ENCODE measurements around the gene PUS3.
"Not testable (repeated sequence)": the region's sequence is repeated elsewhere in the genome, so short reads cannot be mapped to it uniquely, and the experiment has no call there.

Gene PUS3

DNA sequence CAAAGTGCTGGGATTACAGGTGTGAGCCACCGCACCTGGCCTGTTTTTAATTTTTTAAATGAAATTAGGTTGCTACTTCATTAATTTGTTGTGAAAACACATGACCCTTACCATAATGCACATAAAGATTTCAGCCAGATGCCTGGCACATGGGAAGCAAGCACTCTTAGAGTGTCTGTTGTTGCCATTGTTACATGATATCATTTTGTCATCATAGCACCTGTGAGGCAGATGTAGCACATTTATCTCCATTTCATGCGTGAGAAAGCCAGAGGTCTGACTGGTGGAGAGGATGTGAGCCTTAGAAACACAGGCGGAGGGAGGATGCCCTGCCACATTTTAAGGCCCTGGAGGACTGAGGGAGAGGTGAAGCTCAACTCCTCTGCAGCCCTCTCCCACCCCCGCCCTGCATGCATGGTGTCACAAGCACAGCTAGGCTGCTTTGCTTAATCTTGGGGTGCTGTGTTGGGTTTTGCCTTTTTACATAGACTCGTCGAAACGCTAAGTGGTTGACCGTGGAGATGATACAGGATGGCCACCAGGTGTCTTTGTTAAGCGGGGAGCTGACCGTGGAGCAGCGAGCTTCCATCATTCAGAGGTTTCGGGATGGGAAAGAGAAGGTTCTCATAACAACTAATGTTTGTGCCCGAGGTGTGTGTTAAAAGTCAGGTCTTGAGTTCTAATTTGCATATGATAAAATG lies 15.3 kb upstream of the PUS3 start:
- no peak for DNase-seq (ENCODE audit: low read depth)

GRCh38 chr11:125916683-125917347 lies 13.8 kb upstream of the PUS3 start:
- DNase-seq (ENCODE audit: low read depth), result no peak

DNA sequence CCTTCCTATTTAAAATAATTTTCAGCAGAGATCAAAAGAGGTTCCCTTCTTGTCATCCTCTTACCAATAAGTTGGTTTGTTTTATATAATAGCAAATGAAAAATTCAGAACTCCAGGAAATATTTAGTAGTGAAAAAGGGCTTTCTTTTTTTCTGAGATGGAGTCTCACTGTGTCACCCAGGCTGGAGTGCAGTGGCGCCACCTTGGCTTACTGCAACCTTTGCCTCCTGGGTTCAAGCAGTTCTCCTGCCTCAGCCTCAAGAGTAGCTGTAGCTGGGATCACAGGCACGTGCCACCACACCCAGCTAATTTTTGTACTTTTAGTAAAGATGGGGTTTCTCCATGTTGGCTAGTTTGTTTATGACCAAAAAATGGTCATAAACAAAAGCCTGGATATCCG lies 11.6 kb upstream of the PUS3 start:
- DNase-seq (ENCODE audit: low read depth), result not testable (repeated sequence)

- DNase-seq (ENCODE audit: low read depth), result no peak
Measured at GRCh38 chr11:125910226-125910849, 7.3 kb upstream of the PUS3 start.

DNA sequence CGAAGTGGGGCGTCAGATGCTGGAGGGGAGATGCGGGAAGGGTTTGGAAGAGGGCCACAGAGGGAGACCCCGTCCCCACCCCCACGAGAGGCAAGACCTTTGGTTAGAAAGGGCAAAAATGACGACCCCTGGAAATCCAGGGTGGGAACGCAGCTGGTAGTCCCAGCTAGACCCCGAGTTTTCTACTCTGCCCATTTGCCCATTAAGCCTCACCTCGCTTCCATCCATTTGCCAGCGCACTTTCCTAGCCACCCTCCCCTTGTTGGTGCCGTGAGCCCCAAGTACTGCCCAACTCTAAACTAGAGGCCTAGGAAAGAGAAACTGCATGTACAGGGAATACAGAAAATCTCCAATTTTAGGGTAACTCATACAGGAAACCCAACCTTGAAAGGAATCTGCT lies 1.7 kb upstream of the PUS3 start:
- no peak for DNase-seq (ENCODE audit: low read depth)

DNA sequence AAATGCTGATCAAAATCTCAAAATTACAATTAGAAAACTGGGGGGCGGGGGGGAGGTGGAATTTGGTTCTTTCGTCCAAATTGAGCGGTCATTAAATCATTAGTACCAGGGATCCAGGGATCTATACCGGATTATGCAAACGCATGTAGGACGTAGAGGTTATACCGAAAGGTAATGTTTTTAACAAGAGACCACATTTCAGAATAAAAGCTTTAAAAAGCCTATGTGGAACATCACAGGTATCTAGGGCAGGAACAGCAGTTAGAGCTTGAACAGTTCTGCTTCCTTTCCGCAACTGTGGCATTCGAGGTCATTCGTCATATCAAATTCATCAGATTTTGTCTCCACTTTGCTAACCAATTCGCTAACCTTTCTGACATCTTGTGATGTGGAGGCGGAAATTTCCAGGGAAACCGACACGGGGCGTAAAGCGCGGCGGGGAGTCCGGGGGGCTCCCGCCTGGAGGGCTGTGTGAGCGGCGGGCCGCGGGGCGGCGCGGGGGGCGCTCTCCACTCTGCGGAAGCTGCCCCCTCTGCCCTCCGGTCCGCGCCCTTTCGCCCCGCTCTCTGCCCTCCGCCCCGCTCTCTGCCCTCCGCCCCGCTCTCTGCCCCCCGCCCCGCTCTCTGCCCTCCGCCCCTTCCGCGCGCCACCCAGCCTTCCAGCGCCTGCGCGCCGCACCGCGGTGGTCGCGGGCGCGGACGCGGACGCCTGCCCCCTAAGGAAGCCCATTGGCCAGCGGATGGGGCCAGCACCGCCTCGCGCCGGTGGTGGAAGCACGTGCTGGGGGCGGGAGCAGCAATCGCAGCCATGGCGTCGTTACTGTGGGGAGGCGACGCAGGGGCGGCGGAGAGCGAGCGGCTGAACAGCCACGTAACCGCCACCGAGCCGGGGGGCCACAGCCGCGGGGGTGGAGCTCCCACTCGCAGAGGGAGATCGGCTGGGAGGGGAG lies 979 bp upstream of the PUS3 start, which contains the start of gene DDX25:
Gene DDX25 (plus strand): TSS at position 798 of the 949 bp plus-strand sequence. CDS start 10 bp downstream, at position 808.
- DNase-seq (ENCODE audit: low read depth), result no peak

GRCh38 chr11:125902277-125902926 lies 604 bp downstream of the PUS3 start:
- no peak for DNase-seq (ENCODE audit: low read depth)

GRCh38 chr11:125901872-125902271 lies 1.1 kb downstream of the PUS3 start:
- DNase-seq (ENCODE audit: low read depth), result no peak

DNA sequence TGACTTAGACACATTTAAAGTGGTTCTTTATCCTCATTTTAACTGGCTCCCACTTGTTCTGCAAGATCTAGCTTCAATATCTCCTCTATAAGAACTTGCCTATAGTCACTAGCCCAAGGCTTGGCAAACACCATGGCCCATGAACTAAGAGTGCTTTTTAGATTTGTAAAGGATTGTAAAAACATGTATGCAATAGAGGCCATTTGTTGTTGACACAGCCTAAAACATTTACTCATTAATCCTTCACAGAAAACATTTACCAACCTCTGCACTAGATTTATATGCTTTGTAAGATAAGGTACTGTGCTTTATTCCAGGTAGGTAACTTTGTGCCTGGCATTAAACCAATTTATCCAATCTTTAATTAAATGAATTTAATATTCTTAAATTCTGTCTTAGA lies 10.0 kb downstream of the PUS3 start:
- DNase-seq (ENCODE audit: low read depth), result no peak

GRCh38 chr11:125892071-125892470 lies 10.9 kb downstream of the PUS3 start:
- DNase-seq (ENCODE audit: low read depth), result peak; percentile 54

DNA sequence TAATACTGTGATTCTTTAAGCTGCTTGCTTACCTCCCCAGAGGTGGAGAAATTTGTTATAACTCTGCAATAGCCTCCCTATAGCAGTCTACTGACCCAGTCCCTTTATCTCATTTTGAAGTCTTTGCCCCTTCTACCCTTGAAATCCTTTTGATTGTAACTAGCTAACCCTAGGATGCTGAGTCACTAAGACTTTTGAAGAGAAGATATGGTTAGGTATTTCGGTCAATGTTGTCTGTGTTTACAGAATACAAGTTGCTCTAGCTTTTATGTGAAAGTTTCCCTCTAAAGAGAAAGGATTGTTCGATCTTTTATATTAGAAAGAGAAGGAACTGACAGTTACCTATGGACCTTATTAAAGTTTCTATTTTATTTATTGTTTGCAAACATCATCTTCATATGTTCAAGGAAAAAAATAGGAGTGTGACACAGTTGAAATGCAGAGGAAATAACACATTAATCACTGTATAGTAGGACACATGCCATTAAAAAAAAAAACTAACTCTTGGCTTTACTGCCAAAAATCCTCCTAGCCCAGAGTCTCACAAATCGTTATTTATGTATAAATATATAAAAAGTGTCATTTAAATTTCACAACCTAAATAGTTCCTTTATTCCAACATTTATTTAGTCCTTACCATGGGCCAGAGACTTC lies 12.4 kb downstream of the PUS3 start:
- peak; percentile 45 for DNase-seq (ENCODE audit: low read depth)

GRCh38 chr11:125887373-125888324 lies 15.4 kb downstream of the PUS3 start, which contains the start of gene HYLS1:
HYLS1 (plus strand) TSS chr11:125887668; CDS start chr11:125899369, 11,701 bp downstream.
- peak; percentile 99 for DNase-seq (ENCODE audit: low read depth)

DNA sequence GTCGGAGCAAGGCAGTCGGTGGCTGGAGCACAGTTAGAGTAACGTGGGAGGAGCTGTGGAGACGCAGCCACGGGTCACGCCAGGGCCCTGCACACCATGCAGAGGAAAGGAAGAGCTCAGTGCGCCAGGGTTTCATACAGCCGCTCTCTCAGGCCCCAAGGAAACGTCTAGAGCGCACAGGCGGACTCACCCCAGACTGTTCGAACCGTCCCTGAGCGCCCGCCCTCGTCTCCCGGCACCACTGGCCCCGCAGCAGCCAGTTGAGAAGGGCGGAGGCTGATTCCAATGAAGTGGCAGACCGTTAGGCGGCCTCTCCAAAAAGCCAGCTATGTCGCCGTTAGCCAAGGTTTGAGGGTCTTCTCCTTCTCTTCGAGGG lies 16.0 kb downstream of the PUS3 start:
- peak; percentile 10 for DNase-seq (ENCODE audit: low read depth)

DNA sequence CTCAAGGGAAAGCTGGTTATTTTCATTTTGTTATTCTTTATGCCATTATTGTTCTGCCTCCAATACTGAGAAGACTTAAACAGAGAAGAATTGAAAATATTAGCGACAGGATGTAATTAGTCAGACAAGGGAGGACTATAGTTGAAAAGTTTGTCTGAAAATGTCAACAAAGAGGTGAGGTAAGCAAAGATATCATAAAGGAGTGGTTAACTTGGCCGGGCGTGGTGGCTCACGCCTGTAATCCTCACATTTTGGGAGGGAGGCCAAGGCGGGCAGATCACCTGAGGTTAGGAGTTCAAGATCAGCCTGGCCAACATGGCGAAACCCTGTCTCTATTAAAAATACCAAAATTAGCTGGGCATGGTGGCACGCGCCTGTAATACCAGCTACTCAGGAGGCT lies 19.6 kb downstream of the PUS3 start:
- DNase-seq (ENCODE audit: low read depth), result no peak

GRCh38 chr11:125881291-125881690 lies 21.7 kb downstream of the PUS3 start:
- DNase-seq (ENCODE audit: low read depth), result no peak

GRCh38 chr11:125874556-125875124 lies 28.4 kb downstream of the PUS3 start:
- DNase-seq (ENCODE audit: low read depth), result peak; percentile 67

DNA sequence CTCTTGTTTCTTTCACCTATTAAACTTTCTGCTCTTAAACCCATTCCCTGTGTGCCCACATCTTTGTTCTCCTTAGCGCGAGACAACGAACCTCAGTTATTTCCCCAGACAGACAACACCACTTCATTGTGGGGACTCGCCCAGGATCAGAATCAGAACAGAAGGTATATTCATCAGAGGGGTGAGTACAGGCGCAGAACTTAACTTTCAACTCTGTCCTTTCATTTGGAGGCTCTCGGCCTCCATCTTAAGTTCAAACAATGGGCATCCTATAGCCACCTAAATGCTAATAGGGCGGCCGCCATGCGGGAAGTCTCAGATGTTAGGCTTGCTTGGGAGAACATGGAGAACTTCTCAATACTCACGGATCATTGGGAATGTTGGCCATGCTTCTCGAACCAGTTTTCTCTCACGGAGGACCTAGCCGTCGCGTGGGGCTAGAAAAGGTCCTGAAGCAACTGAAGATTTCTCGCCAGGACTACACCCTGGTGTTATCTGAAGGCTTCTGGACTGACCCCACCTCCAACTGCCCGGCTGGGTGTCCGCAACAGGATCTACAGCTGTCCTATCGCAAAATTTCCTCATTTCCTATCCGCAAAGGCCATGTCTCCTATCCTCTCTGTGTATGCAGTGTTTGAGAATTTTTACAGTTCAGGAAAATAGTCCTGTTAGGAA lies 29.0 kb downstream of the PUS3 start:
- no peak for DNase-seq (ENCODE audit: low read depth)

- no peak for DNase-seq (ENCODE audit: low read depth)
Measured at GRCh38 chr11:125872138-125872491, 30.9 kb downstream of the PUS3 start.
